Measurements from ENCODE around the gene CSF3R. TPM values are rescaled to one million over a fixed set of nuclear protein-coding genes. Genes with fewer than 3 reads are reported as not detected.

CSF3R gene
- polyA plus RNA-seq, 4 donors = 1.4 to 15.8 (median 3.8) TPM

- 83 to 88% (median 87%) methylated on average over 6 of the region's 6 CpGs for WGBS, 3 donors
- H3K36me3 ChIP-seq (ENCODE audit: control insufficient read depth in 3 of 3, insufficient read depth in 2 of 3, low read depth in 1 of 3, low read length in 3 of 3) = no peaks in the 10 kb centered on the region
- DNase-seq = no peak
- peaks cover 0 to 19% (median 0%) of the 10 kb centered on the region in 3 donors for H3K4me1 ChIP-seq (ENCODE audit: control insufficient read depth in 3 of 3, insufficient read depth in 2 of 3, low read depth in 1 of 3, low read length in 2 of 3)
- no peak for FAIRE-seq
- no peak overlapping the region for H3K4me3 ChIP-seq (ENCODE audit: low read depth in 1 of 3, low read length in 3 of 3)
- H3K9me3 ChIP-seq (ENCODE audit: control insufficient read depth in 2 of 2, insufficient read depth in 1 of 2, low read depth in 1 of 2, low read length in 1 of 2) = no peaks in the 10 kb centered on the region
- no peak overlapping the region for H3K27ac ChIP-seq (ENCODE audit: low read depth in 1 of 3, low read length in 2 of 3)
- no peaks in the 10 kb centered on the region for H3K27me3 ChIP-seq (ENCODE audit: control insufficient read depth in 3 of 3, insufficient read depth in 3 of 3, low read length in 3 of 3)
Measured at GRCh38 chr1:36472656-36473055, 10.1 kb downstream of the CSF3R start.

GRCh38 chr1:36471830-36472641 is 10.7 kb downstream of the CSF3R start:
- no peak for FAIRE-seq
- H3K27ac ChIP-seq (ENCODE audit: low read depth in 1 of 3, low read length in 2 of 3) = no peak overlapping the region
- H3K36me3 ChIP-seq (ENCODE audit: control insufficient read depth in 3 of 3, insufficient read depth in 2 of 3, low read depth in 1 of 3, low read length in 3 of 3) = no peaks in the 10 kb centered on the region
- no peaks in the 10 kb centered on the region for H3K27me3 ChIP-seq (ENCODE audit: control insufficient read depth in 3 of 3, insufficient read depth in 3 of 3, low read length in 3 of 3)
- H3K4me3 ChIP-seq (ENCODE audit: low read depth in 1 of 3, low read length in 3 of 3) = no peak overlapping the region
- no peaks in the 10 kb centered on the region for H3K9me3 ChIP-seq (ENCODE audit: control insufficient read depth in 2 of 2, insufficient read depth in 1 of 2, low read depth in 1 of 2, low read length in 1 of 2)
- DNase-seq = no peak
- WGBS, 3 donors = 77 to 86% (median 82%) methylated on average over 22 of the region's 22 CpGs
- peaks cover 0 to 16% (median 0%) of the 10 kb centered on the region in 3 donors for H3K4me1 ChIP-seq (ENCODE audit: control insufficient read depth in 3 of 3, insufficient read depth in 2 of 3, low read depth in 1 of 3, low read length in 2 of 3)

- H3K36me3 ChIP-seq (ENCODE audit: control insufficient read depth in 3 of 3, insufficient read depth in 2 of 3, low read depth in 1 of 3, low read length in 3 of 3) = no peaks in the 10 kb centered on the region
- peaks cover 0 to 18% (median 0%) of the 10 kb centered on the region in 3 donors for H3K4me1 ChIP-seq (ENCODE audit: control insufficient read depth in 3 of 3, insufficient read depth in 2 of 3, low read depth in 1 of 3, low read length in 2 of 3)
- H3K27me3 ChIP-seq (ENCODE audit: control insufficient read depth in 3 of 3, insufficient read depth in 3 of 3, low read length in 3 of 3) = no peaks in the 10 kb centered on the region
- no peaks in the 10 kb centered on the region for H3K9me3 ChIP-seq (ENCODE audit: control insufficient read depth in 2 of 2, insufficient read depth in 1 of 2, low read depth in 1 of 2, low read length in 1 of 2)
- no peak for DNase-seq
- no peak for FAIRE-seq
- H3K4me3 ChIP-seq (ENCODE audit: low read depth in 1 of 3, low read length in 3 of 3) = no peak overlapping the region
- no peak overlapping the region for H3K27ac ChIP-seq (ENCODE audit: low read depth in 1 of 3, low read length in 2 of 3)
- 86 to 88% (median 87%) methylated on average over 2 of the region's 2 CpGs for WGBS, 3 donors
Measured at GRCh38 chr1:36469163-36469562, 13.6 kb downstream of the CSF3R start.

GRCh38 chr1:36467700-36468455 is 14.8 kb downstream of the CSF3R start:
- FAIRE-seq (no peak), DNase-seq (no peak)
- no peak overlapping the region for H3K27ac ChIP-seq (ENCODE audit: low read depth in 1 of 3, low read length in 2 of 3)
- 87 to 89% (median 88%) methylated on average over 10 of the region's 10 CpGs for WGBS, 3 donors
- H3K9me3 ChIP-seq (ENCODE audit: control insufficient read depth in 2 of 2, insufficient read depth in 1 of 2, low read depth in 1 of 2, low read length in 1 of 2) = no peaks in the 10 kb centered on the region
- H3K27me3 ChIP-seq (ENCODE audit: control insufficient read depth in 3 of 3, insufficient read depth in 3 of 3, low read length in 3 of 3) = no peaks in the 10 kb centered on the region
- no peak overlapping the region for H3K4me3 ChIP-seq (ENCODE audit: low read depth in 1 of 3, low read length in 3 of 3)
- peaks cover 0 to 3% (median 0%) of the 10 kb centered on the region in 3 donors for H3K36me3 ChIP-seq (ENCODE audit: control insufficient read depth in 3 of 3, insufficient read depth in 2 of 3, low read depth in 1 of 3, low read length in 3 of 3)
- H3K4me1 ChIP-seq (ENCODE audit: control insufficient read depth in 3 of 3, insufficient read depth in 2 of 3, low read depth in 1 of 3, low read length in 2 of 3) = peaks cover 0 to 18% (median 2%) of the 10 kb centered on the region in 3 donors

GRCh38 chr1:36467027-36467410 is 15.7 kb downstream of the CSF3R start:
- H3K36me3 ChIP-seq (ENCODE audit: control insufficient read depth in 3 of 3, insufficient read depth in 2 of 3, low read depth in 1 of 3, low read length in 3 of 3) = peaks cover 0 to 7% (median 0%) of the 10 kb centered on the region in 3 donors
- no peak for FAIRE-seq
- no peaks in the 10 kb centered on the region for H3K27me3 ChIP-seq (ENCODE audit: control insufficient read depth in 3 of 3, insufficient read depth in 3 of 3, low read length in 3 of 3)
- H3K9me3 ChIP-seq (ENCODE audit: control insufficient read depth in 2 of 2, insufficient read depth in 1 of 2, low read depth in 1 of 2, low read length in 1 of 2) = no peaks in the 10 kb centered on the region
- H3K4me1 ChIP-seq (ENCODE audit: control insufficient read depth in 3 of 3, insufficient read depth in 2 of 3, low read depth in 1 of 3, low read length in 2 of 3) = peaks cover 0 to 18% (median 2%) of the 10 kb centered on the region in 3 donors
- no peak for DNase-seq
- no peak overlapping the region for H3K27ac ChIP-seq (ENCODE audit: low read depth in 1 of 3, low read length in 2 of 3)
- no peak overlapping the region for H3K4me3 ChIP-seq (ENCODE audit: low read depth in 1 of 3, low read length in 3 of 3)
- WGBS, 3 donors = 94 to 95% (median 95%) methylated on average over 4 of the region's 4 CpGs

- no peak for FAIRE-seq
- Histone ChIP-seq H3K27ac (ENCODE audit: low read depth in 1 of 3, low read length in 2 of 3) (no peak overlapping the region), H3K4me3 (ENCODE audit: low read depth in 1 of 3, low read length in 3 of 3) (no peak overlapping the region), H3K9me3 (ENCODE audit: control insufficient read depth in 2 of 2, insufficient read depth in 1 of 2, low read depth in 1 of 2, low read length in 1 of 2) (no peaks in the 10 kb centered on the region), H3K36me3 (ENCODE audit: control insufficient read depth in 3 of 3, insufficient read depth in 2 of 3, low read depth in 1 of 3, low read length in 3 of 3) (peaks cover 0 to 12% (median 0%) of the 10 kb centered on the region in 3 donors), H3K27me3 (ENCODE audit: control insufficient read depth in 3 of 3, insufficient read depth in 3 of 3, low read length in 3 of 3) (no peaks in the 10 kb centered on the region), H3K4me1 (ENCODE audit: control insufficient read depth in 3 of 3, insufficient read depth in 2 of 3, low read depth in 1 of 3, low read length in 2 of 3) (peaks cover 0 to 18% (median 2%) of the 10 kb centered on the region in 3 donors)
- no peak for DNase-seq
- 90 to 93% (median 91%) methylated on average over 10 to 12 of the region's 12 CpGs for WGBS, 3 donors
Measured at GRCh38 chr1:36466370-36467026, 16.2 kb downstream of the CSF3R start.

GRCh38 chr1:36465731-36466369 is 16.9 kb downstream of the CSF3R start:
- Histone ChIP-seq H3K4me1 (ENCODE audit: control insufficient read depth in 3 of 3, insufficient read depth in 2 of 3, low read depth in 1 of 3, low read length in 2 of 3) (peaks cover 0 to 18% (median 2%) of the 10 kb centered on the region in 3 donors), H3K9me3 (ENCODE audit: control insufficient read depth in 2 of 2, insufficient read depth in 1 of 2, low read depth in 1 of 2, low read length in 1 of 2) (no peaks in the 10 kb centered on the region), H3K4me3 (ENCODE audit: low read depth in 1 of 3, low read length in 3 of 3) (no peak overlapping the region), H3K36me3 (ENCODE audit: control insufficient read depth in 3 of 3, insufficient read depth in 2 of 3, low read depth in 1 of 3, low read length in 3 of 3) (peaks cover 0 to 18% (median 2%) of the 10 kb centered on the region in 3 donors), H3K27me3 (ENCODE audit: control insufficient read depth in 3 of 3, insufficient read depth in 3 of 3, low read length in 3 of 3) (no peaks in the 10 kb centered on the region), H3K27ac (ENCODE audit: low read depth in 1 of 3, low read length in 2 of 3) (peak overlapping the region in 1 of 3 donors; percentile 99)
- DNase-seq (no peak), FAIRE-seq (no peak)
- WGBS, 3 donors = 57 to 66% (median 64%) methylated on average over 4 of the region's 4 CpGs

Data from small intestine (tissue), 7 donors.